ENCODE measurements around the gene NBL1. TPM values are rescaled to one million over a fixed set of nuclear protein-coding genes. Genes with fewer than 3 reads are reported as not detected.
A peak's percentile ranks its signal among the peaks of the same experiment; 100 is the strongest.

The NBL1 gene
- polyA plus RNA-seq, 4 donors, result 60.6 to 503 (median 474) TPM

- Histone ChIP-seq H3K4me3 (ENCODE audit: low read depth in 1 of 3, low read length in 3 of 3) (no peak overlapping the region), H3K36me3 (ENCODE audit: control insufficient read depth in 3 of 3, insufficient read depth in 2 of 3, low read depth in 1 of 3, low read length in 3 of 3) (peaks cover 0 to 20% (median 2%) of the 10 kb centered on the region in 3 donors), H3K4me1 (ENCODE audit: control insufficient read depth in 3 of 3, insufficient read depth in 2 of 3, low read depth in 1 of 3, low read length in 2 of 3) (peaks cover 9 to 41% (median 14%) of the 10 kb centered on the region in 3 donors), H3K9me3 (ENCODE audit: control insufficient read depth in 2 of 2, insufficient read depth in 1 of 2, low read depth in 1 of 2, low read length in 1 of 2) (no peaks in the 10 kb centered on the region), H3K27ac (ENCODE audit: low read depth in 1 of 3, low read length in 2 of 3) (no peak overlapping the region), H3K27me3 (ENCODE audit: control insufficient read depth in 3 of 3, insufficient read depth in 3 of 3, low read length in 3 of 3) (no peaks in the 10 kb centered on the region)
- no peak for DNase-seq
- no peak for FAIRE-seq
- 51 to 64% (median 59%) methylated on average over 3 of the region's 3 CpGs for WGBS, 3 donors
These were observed 26.7 kb upstream of the NBL1 start for GRCh38 chr1:19617376-19617775.

DNA sequence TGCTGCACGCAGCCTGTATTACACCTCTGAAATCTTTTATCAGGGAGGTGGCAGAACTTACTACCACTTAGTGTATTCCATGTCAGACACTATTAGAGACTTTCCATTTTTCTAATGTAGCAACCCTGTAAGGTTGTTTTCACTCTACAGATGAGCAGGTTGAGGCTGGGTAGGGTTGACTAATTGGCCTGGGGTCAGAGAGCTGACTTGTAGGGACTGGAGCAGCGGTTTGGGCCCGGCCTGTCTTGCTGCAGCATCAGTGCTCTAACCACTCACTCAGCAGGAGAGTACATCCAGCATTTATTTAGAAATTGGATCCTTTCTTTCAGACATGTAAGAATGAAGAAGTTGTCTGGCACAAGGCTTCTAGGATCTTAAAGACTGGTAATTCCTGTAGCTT is 25.7 kb upstream of the NBL1 start:
- Histone ChIP-seq H3K27me3 (ENCODE audit: control insufficient read depth in 3 of 3, insufficient read depth in 3 of 3, low read length in 3 of 3) (no peaks in the 10 kb centered on the region), H3K4me3 (ENCODE audit: low read depth in 1 of 3, low read length in 3 of 3) (no peak overlapping the region), H3K36me3 (ENCODE audit: control insufficient read depth in 3 of 3, insufficient read depth in 2 of 3, low read depth in 1 of 3, low read length in 3 of 3) (peaks cover 0 to 20% (median 2%) of the 10 kb centered on the region in 3 donors), H3K9me3 (ENCODE audit: control insufficient read depth in 2 of 2, insufficient read depth in 1 of 2, low read depth in 1 of 2, low read length in 1 of 2) (no peaks in the 10 kb centered on the region), H3K4me1 (ENCODE audit: control insufficient read depth in 3 of 3, insufficient read depth in 2 of 3, low read depth in 1 of 3, low read length in 2 of 3) (peaks cover 9 to 33% (median 14%) of the 10 kb centered on the region in 3 donors), H3K27ac (ENCODE audit: low read depth in 1 of 3, low read length in 2 of 3) (peak overlapping the region in 1 of 3 donors; percentile 45)
- 91 to 96% (median 92%) methylated on average over 3 of the region's 3 CpGs for WGBS, 3 donors
- DNase-seq (no peak), FAIRE-seq (no peak)

DNA sequence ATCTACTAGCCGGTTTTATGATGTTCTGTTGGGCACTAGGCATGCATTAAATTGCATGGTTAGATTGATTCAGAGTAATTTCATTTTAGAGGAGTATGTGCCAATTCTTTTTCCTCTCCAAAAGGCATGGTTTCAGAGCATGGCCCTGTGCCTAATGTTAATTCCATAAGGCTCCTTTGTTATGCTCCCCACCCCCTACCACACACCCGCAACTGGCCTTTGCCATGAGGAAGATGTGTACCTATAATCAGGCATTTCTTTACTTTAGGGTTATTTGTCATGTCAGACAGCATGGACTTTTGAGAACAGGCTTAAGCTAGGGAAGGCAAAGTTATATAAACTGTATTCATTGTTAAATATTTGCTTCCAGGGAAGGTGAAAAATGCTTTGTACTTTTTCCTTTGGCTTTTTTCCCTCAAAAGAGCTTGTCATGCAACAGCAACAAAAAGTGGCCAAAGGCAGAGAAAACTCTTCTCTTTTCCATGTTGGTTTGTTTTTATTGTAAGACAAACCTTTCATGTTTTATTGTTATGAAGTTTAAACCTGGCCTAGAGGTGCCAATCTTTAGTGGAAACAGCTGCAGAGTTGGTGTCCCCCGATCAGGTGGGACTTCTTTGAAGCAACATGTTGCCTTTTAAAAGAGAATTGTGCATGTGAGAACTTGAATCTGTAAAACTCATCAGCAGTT is 24.3 kb upstream of the NBL1 start:
- H3K27ac ChIP-seq (ENCODE audit: low read depth in 1 of 3, low read length in 2 of 3), result peak overlapping the region; percentile 8 to 54 (median 31)
- DNase-seq, result peak; percentile 50 to 54

DNA sequence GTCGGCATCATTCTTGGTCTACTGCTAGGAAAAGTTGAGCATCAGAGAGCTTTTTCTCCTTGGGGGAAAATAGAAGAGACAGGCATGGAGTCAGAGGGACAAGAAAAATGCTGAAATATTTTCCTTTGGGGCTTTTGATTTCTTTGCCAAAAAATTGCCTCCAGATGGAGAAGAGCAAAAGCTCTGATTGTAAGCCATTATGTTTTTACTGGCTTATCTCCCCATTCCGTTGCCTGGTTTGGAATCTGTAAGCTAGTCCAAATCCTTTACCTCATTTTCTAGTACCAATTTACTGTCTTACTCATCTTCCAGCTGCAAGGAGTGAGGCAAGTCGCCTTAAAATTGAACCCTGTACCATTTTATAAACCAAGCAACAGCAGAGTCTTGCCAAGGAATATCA is 23.3 kb upstream of the NBL1 start:
- 86 to 92% (median 90%) methylated on average over 3 of the region's 3 CpGs for WGBS, 3 donors
- Histone ChIP-seq H3K27ac (ENCODE audit: low read depth in 1 of 3, low read length in 2 of 3) (peak overlapping the region in 1 of 3 donors; percentile 0), H3K4me1 (ENCODE audit: control insufficient read depth in 3 of 3, insufficient read depth in 2 of 3, low read depth in 1 of 3, low read length in 2 of 3) (peaks cover 2 to 27% (median 14%) of the 10 kb centered on the region in 3 donors), H3K4me3 (ENCODE audit: low read depth in 1 of 3, low read length in 3 of 3) (no peak overlapping the region), H3K27me3 (ENCODE audit: control insufficient read depth in 3 of 3, insufficient read depth in 3 of 3, low read length in 3 of 3) (no peaks in the 10 kb centered on the region), H3K36me3 (ENCODE audit: control insufficient read depth in 3 of 3, insufficient read depth in 2 of 3, low read depth in 1 of 3, low read length in 3 of 3) (peaks cover 0 to 32% (median 7%) of the 10 kb centered on the region in 3 donors), H3K9me3 (ENCODE audit: control insufficient read depth in 2 of 2, insufficient read depth in 1 of 2, low read depth in 1 of 2, low read length in 1 of 2) (no peaks in the 10 kb centered on the region)
- DNase-seq (no peak), FAIRE-seq (no peak)

More for the DNA sequence above, 24.3 kb upstream of the NBL1 start:
- H3K9me3 ChIP-seq (ENCODE audit: control insufficient read depth in 2 of 2, insufficient read depth in 1 of 2, low read depth in 1 of 2, low read length in 1 of 2), result no peaks in the 10 kb centered on the region
- H3K4me1 ChIP-seq (ENCODE audit: control insufficient read depth in 3 of 3, insufficient read depth in 2 of 3, low read depth in 1 of 3, low read length in 2 of 3), result peaks cover 6 to 31% (median 14%) of the 10 kb centered on the region in 3 donors
- peaks cover 0 to 27% (median 2%) of the 10 kb centered on the region in 3 donors for H3K36me3 ChIP-seq (ENCODE audit: control insufficient read depth in 3 of 3, insufficient read depth in 2 of 3, low read depth in 1 of 3, low read length in 3 of 3)
- FAIRE-seq, result no peak
- 28 to 54% (median 36%) methylated on average over 3 of the region's 3 CpGs for WGBS, 3 donors
- H3K27me3 ChIP-seq (ENCODE audit: control insufficient read depth in 3 of 3, insufficient read depth in 3 of 3, low read length in 3 of 3), result no peaks in the 10 kb centered on the region
- H3K4me3 ChIP-seq (ENCODE audit: low read depth in 1 of 3, low read length in 3 of 3), result no peak overlapping the region

DNA sequence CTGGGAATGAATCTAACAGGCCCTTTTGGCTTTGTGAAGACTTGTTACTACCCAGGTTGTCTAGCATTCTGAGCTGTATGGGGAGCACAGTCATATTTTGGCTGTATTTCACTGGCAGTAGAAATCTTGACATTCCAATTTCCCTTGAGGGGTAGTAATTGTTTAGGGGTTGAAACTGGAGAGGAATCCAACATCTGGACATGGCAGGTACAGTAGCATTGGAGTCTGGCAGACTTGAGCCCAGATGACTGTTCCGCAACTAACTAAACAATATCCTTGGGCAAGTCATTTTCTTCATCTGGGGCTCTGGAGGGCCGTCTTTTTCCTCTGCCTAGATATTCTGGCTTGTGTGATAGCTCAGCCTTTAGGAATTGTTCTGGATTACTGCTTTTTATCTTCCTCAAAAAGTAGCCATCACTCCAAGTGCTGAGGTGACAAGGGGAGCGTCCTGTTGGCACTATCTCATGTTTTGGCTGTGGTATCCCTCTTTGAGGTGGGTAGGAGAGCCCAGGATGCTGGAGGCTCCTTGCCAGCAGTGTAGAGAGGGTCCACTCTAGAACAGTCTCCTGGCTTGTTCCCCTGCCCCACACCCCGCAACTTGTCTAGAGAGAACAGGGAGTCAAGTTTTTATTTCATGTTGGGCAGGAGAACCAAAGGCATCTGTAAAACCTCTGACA is 22.7 kb upstream of the NBL1 start:
- no peak for FAIRE-seq

DNA sequence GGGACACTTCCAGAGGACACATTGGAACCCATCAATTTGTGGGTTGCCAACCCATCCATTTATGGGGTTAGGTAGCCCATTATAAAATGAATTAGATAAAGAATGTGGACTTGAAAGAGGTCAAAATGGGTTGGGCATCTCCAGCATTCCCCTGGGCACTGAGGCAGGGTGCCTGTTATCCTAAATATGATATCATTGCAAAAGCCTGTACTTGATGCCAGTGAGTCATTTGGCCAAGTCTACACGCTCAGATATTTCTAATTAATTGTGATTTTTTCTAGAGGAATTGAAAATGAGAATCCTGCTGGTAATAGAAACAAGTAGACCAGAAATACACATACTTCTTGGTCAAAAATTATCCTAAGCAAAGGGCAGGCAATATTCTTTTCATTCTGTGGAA is 21.9 kb upstream of the NBL1 start:
- Histone ChIP-seq H3K4me1 (ENCODE audit: control insufficient read depth in 3 of 3, insufficient read depth in 2 of 3, low read depth in 1 of 3, low read length in 2 of 3) (peaks cover 2 to 27% (median 14%) of the 10 kb centered on the region in 3 donors), H3K9me3 (ENCODE audit: control insufficient read depth in 2 of 2, insufficient read depth in 1 of 2, low read depth in 1 of 2, low read length in 1 of 2) (no peaks in the 10 kb centered on the region), H3K27me3 (ENCODE audit: control insufficient read depth in 3 of 3, insufficient read depth in 3 of 3, low read length in 3 of 3) (no peaks in the 10 kb centered on the region), H3K27ac (ENCODE audit: low read depth in 1 of 3, low read length in 2 of 3) (peak overlapping the region in 1 of 3 donors; percentile 60), H3K36me3 (ENCODE audit: control insufficient read depth in 3 of 3, insufficient read depth in 2 of 3, low read depth in 1 of 3, low read length in 3 of 3) (peaks cover 1 to 41% (median 11%) of the 10 kb centered on the region in 3 donors), H3K4me3 (ENCODE audit: low read depth in 1 of 3, low read length in 3 of 3) (no peak overlapping the region)
- FAIRE-seq (no peak), DNase-seq (no peak)
- WGBS, 3 donors, result 65 to 70% (median 69%) methylated on average over 1 of the region's 1 CpG

More for the DNA sequence above, 22.7 kb upstream of the NBL1 start:
- peak overlapping the region in 1 of 3 donors; percentile 0 for H3K27ac ChIP-seq (ENCODE audit: low read depth in 1 of 3, low read length in 2 of 3)
- 89 to 98% (median 97%) methylated on average over 4 of the region's 4 CpGs for WGBS, 3 donors
- no peak for DNase-seq
- H3K9me3 ChIP-seq (ENCODE audit: control insufficient read depth in 2 of 2, insufficient read depth in 1 of 2, low read depth in 1 of 2, low read length in 1 of 2), result no peaks in the 10 kb centered on the region
- no peak overlapping the region for H3K4me3 ChIP-seq (ENCODE audit: low read depth in 1 of 3, low read length in 3 of 3)
- peaks cover 2 to 27% (median 14%) of the 10 kb centered on the region in 3 donors for H3K4me1 ChIP-seq (ENCODE audit: control insufficient read depth in 3 of 3, insufficient read depth in 2 of 3, low read depth in 1 of 3, low read length in 2 of 3)
- no peaks in the 10 kb centered on the region for H3K27me3 ChIP-seq (ENCODE audit: control insufficient read depth in 3 of 3, insufficient read depth in 3 of 3, low read length in 3 of 3)
- peaks cover 0 to 34% (median 7%) of the 10 kb centered on the region in 3 donors for H3K36me3 ChIP-seq (ENCODE audit: control insufficient read depth in 3 of 3, insufficient read depth in 2 of 3, low read depth in 1 of 3, low read length in 3 of 3)

GRCh38 chr1:19623523-19623922 is 20.6 kb upstream of the NBL1 start:
- 14 to 70% (median 49%) methylated on average over 3 of the region's 3 CpGs for WGBS, 3 donors
- peak; percentile 92 to 98 for DNase-seq
- FAIRE-seq, result no peak
- Histone ChIP-seq H3K36me3 (ENCODE audit: control insufficient read depth in 3 of 3, insufficient read depth in 2 of 3, low read depth in 1 of 3, low read length in 3 of 3) (peaks cover 7 to 45% (median 15%) of the 10 kb centered on the region in 3 donors), H3K9me3 (ENCODE audit: control insufficient read depth in 2 of 2, insufficient read depth in 1 of 2, low read depth in 1 of 2, low read length in 1 of 2) (no peaks in the 10 kb centered on the region), H3K4me1 (ENCODE audit: control insufficient read depth in 3 of 3, insufficient read depth in 2 of 3, low read depth in 1 of 3, low read length in 2 of 3) (peaks cover 2 to 27% (median 14%) of the 10 kb centered on the region in 3 donors), H3K4me3 (ENCODE audit: low read depth in 1 of 3, low read length in 3 of 3) (no peak overlapping the region), H3K27ac (ENCODE audit: low read depth in 1 of 3, low read length in 2 of 3) (peak overlapping the region; percentile 73 to 95 (median 82)), H3K27me3 (ENCODE audit: control insufficient read depth in 3 of 3, insufficient read depth in 3 of 3, low read length in 3 of 3) (no peaks in the 10 kb centered on the region)

DNA sequence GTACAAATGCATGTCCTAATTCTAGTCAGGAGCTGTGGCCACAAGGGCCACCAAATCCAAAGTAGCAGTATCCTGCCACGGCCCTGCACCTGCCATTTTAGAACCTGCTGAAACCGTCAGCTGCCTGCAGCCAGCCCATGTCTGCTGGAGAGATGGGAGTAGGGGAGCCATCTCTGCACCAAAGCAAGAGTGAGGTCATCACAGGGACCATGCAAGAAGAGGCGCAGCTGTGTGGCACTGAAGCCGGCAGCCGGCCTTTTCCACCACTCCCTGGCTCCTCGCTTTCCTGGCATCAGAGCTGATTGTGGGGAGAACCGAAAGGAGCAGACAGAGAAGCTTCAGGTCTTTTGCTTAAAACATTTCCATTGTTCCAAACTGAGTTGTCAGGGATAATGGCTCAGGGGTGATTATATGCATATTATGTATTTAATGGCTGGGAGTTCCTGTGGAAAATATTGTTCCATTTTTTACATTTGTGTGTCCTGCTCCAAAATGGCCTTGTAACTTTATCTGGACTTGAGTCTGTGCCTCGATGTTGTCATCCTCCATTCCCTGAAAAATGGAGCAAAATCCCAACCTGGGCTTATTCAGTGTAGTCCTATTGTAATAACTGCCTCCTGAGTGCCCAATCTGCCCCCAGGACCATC is 18.7 kb upstream of the NBL1 start:
- WGBS, 3 donors, result 91 to 95% (median 94%) methylated on average over 8 of the region's 8 CpGs
- DNase-seq (no peak), FAIRE-seq (no peak)
- peaks cover 2 to 16% (median 7%) of the 10 kb centered on the region in 3 donors for H3K4me1 ChIP-seq (ENCODE audit: control insufficient read depth in 3 of 3, insufficient read depth in 2 of 3, low read depth in 1 of 3, low read length in 2 of 3)
- H3K9me3 ChIP-seq (ENCODE audit: control insufficient read depth in 2 of 2, insufficient read depth in 1 of 2, low read depth in 1 of 2, low read length in 1 of 2), result no peaks in the 10 kb centered on the region
- no peak overlapping the region for H3K4me3 ChIP-seq (ENCODE audit: low read depth in 1 of 3, low read length in 3 of 3)
- no peaks in the 10 kb centered on the region for H3K27me3 ChIP-seq (ENCODE audit: control insufficient read depth in 3 of 3, insufficient read depth in 3 of 3, low read length in 3 of 3)
- H3K27ac ChIP-seq (ENCODE audit: low read depth in 1 of 3, low read length in 2 of 3), result no peak overlapping the region
- peaks cover 7 to 51% (median 15%) of the 10 kb centered on the region in 3 donors for H3K36me3 ChIP-seq (ENCODE audit: control insufficient read depth in 3 of 3, insufficient read depth in 2 of 3, low read depth in 1 of 3, low read length in 3 of 3)

Data from small intestine (tissue), 7 donors.